ENCODE results near the gene BCAT1.

DNA sequence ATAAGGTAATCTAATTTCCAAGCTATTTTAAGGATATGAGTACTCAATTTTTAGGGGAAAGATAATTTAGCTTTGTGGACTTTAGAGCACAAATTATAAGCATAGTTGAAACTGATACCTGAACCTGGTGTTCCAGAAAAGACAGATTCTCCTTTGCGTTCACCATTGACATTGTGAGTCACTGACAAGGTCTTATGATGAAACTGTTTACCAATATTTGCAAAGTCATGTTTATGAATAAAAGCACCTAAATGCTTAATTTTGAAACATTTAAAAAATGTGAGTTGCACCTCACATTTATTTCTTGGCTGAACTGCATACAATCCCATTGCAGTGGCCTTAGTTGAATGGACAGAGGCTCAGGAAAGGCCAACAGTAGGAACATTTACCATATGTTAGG is 3.9 kb downstream of the BCAT1 start:
- TF ChIP-seq EZH2phosphoT487 (IDR thresholded peaks at IDR 0.05; ENCODE audit: borderline replicate concordance) (no peak), ZNF274 (IDR thresholded peaks at IDR 0.05; ENCODE audit: low read depth, low read length) (no peak), CEBPB (IDR thresholded peaks at IDR 0.05; ENCODE audit: low read depth) (no peak), YY1 (IDR thresholded peaks at IDR 0.05; ENCODE audit: extremely low read depth, insufficient replicate concordance, low read depth, low read length) (no peak), EGR1 (IDR thresholded peaks at IDR 0.05; ENCODE audit: low read depth) (no peak), FOSL1 (IDR thresholded peaks at IDR 0.05; ENCODE audit: low read depth) (no peak), POLR2AphosphoS5 (IDR thresholded peaks at IDR 0.05; ENCODE audit: low read depth, low read length) (no peak), POLR2A (IDR thresholded peaks at IDR 0.05; ENCODE audit: borderline replicate concordance, extremely low read depth, insufficient read depth, insufficient read length) (no peak), RAD21 (IDR thresholded peaks at IDR 0.05; ENCODE audit: low read depth) (no peak), EZH2 (IDR thresholded peaks at IDR 0.05) (no peak)
- TF ChIP-seq, protein P1, sequence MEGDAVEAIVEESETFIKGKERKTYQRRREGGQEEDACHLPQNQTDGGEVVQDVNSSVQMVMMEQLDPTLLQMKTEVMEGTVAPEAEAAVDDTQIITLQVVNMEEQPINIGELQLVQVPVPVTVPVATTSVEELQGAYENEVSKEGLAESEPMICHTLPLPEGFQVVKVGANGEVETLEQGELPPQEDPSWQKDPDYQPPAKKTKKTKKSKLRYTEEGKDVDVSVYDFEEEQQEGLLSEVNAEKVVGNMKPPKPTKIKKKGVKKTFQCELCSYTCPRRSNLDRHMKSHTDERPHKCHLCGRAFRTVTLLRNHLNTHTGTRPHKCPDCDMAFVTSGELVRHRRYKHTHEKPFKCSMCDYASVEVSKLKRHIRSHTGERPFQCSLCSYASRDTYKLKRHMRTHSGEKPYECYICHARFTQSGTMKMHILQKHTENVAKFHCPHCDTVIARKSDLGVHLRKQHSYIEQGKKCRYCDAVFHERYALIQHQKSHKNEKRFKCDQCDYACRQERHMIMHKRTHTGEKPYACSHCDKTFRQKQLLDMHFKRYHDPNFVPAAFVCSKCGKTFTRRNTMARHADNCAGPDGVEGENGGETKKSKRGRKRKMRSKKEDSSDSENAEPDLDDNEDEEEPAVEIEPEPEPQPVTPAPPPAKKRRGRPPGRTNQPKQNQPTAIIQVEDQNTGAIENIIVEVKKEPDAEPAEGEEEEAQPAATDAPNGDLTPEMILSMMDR (IDR thresholded peaks at IDR 0.05 in 2 of 3, conservative IDR thresholded peaks at IDR 0.05 in 1 of 3; ENCODE audit: borderline replicate concordance in 1 of 3, insufficient read depth in 1 of 3, low read depth in 2 of 3, low read length in 2 of 3), result no peak
- TF ChIP-seq, protein P2, sequence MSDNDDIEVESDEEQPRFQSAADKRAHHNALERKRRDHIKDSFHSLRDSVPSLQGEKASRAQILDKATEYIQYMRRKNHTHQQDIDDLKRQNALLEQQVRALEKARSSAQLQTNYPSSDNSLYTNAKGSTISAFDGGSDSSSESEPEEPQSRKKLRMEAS (IDR thresholded peaks at IDR 0.05), result no peak

Data from HCT116 (cell line).